IMR-90 (cell line): ENCODE results near the gene MAP1LC3B2.

Experiments used
- CEBPB ChIP-seq: IDR thresholded peaks from 2 replicates; pipeline ENCODE4 v1.6.1; 2012; ENCODE audit warnings: low read depth, low read length, improper control_type of control experiment
- FOS ChIP-seq: fragments of 150-350 bp; IDR thresholded peaks from 2 replicates; pipeline ENCODE4 v1.6.1; 2016; ENCODE audit warnings: low read depth, low read length
- MXI1 ChIP-seq: IDR thresholded peaks from 2 replicates; pipeline ENCODE4 v1.6.1; 2012; ENCODE audit warnings: low read depth, mild to moderate bottlenecking, low read length, moderate library complexity, borderline replicate concordance
- POLR2A ChIP-seq: IDR thresholded peaks from 2 replicates; pipeline ENCODE4 v1.6.1; 2012; ENCODE audit warnings: mild to moderate bottlenecking, low read depth, low read length
- RAD21 ChIP-seq: IDR thresholded peaks from 2 replicates; pipeline ENCODE4 v1.6.1; 2012; ENCODE audit warnings: low read length, improper control_type of control experiment
- RCOR1 ChIP-seq: IDR thresholded peaks from 2 replicates; pipeline ENCODE4 v1.6.1; 2012; ENCODE audit warnings: mild to moderate bottlenecking, low read length, improper control_type of control experiment; ENCODE audit not compliant: insufficient replicate concordance
- SMC3 ChIP-seq: fragments of 150-350 bp; IDR thresholded peaks from 2 replicates; pipeline ENCODE4 v1.6.1; 2016; ENCODE audit warnings: low read depth, mild to moderate bottlenecking, antibody characterized with exemption, low read length, moderate library complexity
- TF ChIP-seq, protein P1 (sequence below): conservative IDR thresholded peaks from 2 replicates; pipeline ENCODE4 v1.5.1; 2012; ENCODE audit warnings: mild to moderate bottlenecking, low read depth, low read length, improper control_type of control experiment
- TF ChIP-seq, protein P2 (sequence below): fragments of 150-350 bp; IDR thresholded peaks from 2 replicates; pipeline ENCODE4 v1.6.1; 2016; ENCODE audit warnings: low read depth, mild to moderate bottlenecking, low read length, moderate library complexity, borderline replicate concordance
- TF ChIP-seq, protein P3 (sequence below): fragments of 150-350 bp; IDR thresholded peaks from 2 replicates; pipeline ENCODE4 v1.6.1; 2017; ENCODE audit warnings: mild to moderate bottlenecking, antibody characterized with exemption, low read length, low read depth

GRCh38 chr12:116551619-116551951 lies 7.6 kb upstream of the MAP1LC3B2 start:
- TF ChIP-seq POLR2A (no peak), RCOR1 (no peak), RAD21 (no peak), CEBPB (no peak), SMC3 (no peak), MXI1 (no peak), FOS (no peak)
- TF ChIP-seq, protein P1, sequence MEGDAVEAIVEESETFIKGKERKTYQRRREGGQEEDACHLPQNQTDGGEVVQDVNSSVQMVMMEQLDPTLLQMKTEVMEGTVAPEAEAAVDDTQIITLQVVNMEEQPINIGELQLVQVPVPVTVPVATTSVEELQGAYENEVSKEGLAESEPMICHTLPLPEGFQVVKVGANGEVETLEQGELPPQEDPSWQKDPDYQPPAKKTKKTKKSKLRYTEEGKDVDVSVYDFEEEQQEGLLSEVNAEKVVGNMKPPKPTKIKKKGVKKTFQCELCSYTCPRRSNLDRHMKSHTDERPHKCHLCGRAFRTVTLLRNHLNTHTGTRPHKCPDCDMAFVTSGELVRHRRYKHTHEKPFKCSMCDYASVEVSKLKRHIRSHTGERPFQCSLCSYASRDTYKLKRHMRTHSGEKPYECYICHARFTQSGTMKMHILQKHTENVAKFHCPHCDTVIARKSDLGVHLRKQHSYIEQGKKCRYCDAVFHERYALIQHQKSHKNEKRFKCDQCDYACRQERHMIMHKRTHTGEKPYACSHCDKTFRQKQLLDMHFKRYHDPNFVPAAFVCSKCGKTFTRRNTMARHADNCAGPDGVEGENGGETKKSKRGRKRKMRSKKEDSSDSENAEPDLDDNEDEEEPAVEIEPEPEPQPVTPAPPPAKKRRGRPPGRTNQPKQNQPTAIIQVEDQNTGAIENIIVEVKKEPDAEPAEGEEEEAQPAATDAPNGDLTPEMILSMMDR: no peak
- TF ChIP-seq, protein P2, sequence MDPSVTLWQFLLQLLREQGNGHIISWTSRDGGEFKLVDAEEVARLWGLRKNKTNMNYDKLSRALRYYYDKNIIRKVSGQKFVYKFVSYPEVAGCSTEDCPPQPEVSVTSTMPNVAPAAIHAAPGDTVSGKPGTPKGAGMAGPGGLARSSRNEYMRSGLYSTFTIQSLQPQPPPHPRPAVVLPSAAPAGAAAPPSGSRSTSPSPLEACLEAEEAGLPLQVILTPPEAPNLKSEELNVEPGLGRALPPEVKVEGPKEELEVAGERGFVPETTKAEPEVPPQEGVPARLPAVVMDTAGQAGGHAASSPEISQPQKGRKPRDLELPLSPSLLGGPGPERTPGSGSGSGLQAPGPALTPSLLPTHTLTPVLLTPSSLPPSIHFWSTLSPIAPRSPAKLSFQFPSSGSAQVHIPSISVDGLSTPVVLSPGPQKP: no peak
- TF ChIP-seq, protein P3, sequence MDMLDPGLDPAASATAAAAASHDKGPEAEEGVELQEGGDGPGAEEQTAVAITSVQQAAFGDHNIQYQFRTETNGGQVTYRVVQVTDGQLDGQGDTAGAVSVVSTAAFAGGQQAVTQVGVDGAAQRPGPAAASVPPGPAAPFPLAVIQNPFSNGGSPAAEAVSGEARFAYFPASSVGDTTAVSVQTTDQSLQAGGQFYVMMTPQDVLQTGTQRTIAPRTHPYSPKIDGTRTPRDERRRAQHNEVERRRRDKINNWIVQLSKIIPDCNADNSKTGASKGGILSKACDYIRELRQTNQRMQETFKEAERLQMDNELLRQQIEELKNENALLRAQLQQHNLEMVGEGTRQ: no peak
